Measurements from ENCODE around the gene NOP16.

The NOP16 gene

DNA sequence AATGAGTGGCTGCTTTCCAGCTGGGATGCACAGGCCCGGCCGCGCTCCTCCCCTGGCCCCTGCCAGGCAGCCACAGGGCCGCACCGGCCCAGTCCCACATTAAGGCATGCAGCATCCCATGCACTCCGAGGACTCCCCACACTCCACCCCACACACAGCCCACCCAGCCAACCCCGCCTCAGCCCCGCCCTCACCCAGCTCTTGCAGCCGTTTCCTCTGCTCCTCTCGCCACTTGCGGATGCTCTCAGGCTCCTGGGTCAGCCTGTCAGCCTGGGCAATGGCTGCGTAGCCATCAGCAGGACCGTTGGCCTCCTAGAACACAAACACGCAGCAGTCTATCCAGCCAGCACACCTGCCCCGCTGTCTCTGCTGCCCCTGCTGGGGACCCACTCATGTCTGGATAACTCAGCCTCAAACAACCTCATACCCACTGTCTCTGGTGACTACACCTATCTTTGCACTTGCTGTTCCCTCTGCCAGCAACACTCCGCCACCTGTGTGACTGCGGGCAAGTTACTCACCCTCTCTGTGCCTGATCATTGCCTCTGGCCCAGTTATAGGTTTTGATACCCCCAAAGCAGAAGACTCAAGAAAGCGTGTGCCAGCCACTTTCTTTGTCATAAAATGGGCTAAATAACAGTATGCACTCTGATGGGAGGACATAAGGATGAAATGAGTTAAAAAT, 9.5 kb upstream of the NOP16 start:
- no peak for ATAC-seq
- DNase-seq (ENCODE audit: low spot score in 2 of 2), result no peak
- Mint-ChIP-seq H3K9me3 (no peaks in the 10 kb centered on the region), H3K4me3 (no peak overlapping the region), H3K27ac (peak overlapping the region; percentile 52), H3K4me1 (peaks cover 6% of the 10 kb centered on the region), H3K36me3 (peaks cover 12% of the 10 kb centered on the region)

DNA sequence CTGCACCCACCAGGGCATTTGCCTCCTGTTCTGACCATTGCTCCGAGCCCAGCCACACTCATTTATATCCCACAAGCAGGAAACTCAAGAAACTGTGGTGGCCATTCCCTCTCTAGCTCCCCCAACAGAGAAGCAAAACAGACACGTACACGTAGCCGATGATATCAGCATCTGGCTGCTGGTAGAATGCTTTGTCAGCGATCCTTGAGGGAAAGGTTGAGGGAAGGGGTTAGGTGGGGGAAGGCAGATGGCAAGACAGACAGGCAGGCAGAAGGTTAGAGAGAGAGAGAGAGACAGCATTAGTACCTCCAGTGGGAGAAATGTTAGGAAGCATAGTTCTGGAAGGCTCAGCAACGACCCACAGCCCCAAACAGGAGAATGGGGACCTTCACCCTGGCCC, 7.9 kb upstream of the NOP16 start:
- no peak overlapping the region for H3K4me3 Mint-ChIP-seq
- ATAC-seq (no peak), DNase-seq (ENCODE audit: low spot score in 2 of 2) (no peak)
- peak overlapping the region; percentile 43 for H3K27ac Mint-ChIP-seq
- peaks cover 25% of the 10 kb centered on the region for H3K36me3 Mint-ChIP-seq
- no peaks in the 10 kb centered on the region for H3K9me3 Mint-ChIP-seq
- no peaks in the 10 kb centered on the region for H3K4me1 Mint-ChIP-seq

DNA sequence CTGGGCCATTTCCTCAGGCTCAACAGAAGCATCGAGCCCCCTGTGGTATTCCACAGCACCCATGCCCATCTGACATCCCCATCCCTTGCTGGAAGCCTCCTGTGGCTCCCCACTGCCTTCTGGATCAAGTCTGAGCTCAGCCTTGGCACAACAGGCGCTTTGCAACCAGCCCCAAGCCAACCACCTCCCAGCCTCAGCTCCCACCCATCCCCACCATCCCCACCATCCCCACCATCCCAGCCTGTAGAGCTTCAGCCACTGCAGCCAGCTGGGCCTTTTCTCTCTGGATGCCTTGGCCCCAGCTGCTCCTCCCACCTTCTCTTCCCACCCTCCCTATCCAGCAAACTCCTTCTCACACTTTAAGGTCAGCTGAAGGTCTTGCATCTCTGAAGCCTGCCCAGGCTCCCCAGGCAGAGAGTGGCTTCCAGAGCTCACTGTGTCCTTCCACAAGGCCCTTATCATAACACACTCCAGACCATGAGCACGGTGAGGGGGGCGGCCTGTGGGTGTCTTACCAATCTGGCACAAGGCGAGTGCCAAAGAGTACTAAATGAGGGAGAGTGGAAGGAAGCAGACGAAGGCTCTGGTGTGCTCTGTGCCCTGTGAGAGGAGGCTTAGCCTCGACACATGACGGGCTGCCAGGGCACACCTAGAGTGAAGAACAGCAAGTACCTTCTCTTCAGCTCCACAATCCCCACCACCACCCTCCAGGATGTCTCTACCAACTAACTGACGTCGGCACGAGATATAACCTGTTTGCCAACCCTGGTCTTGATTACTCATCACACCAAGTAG, 6.7 kb upstream of the NOP16 start:
- peaks cover 36% of the 10 kb centered on the region for H3K36me3 Mint-ChIP-seq
- H3K9me3 Mint-ChIP-seq, result no peaks in the 10 kb centered on the region
- no peak overlapping the region for H3K27ac Mint-ChIP-seq
- no peaks in the 10 kb centered on the region for H3K4me1 Mint-ChIP-seq
- H3K4me3 Mint-ChIP-seq, result no peak overlapping the region
- DNase-seq (ENCODE audit: low spot score in 2 of 2) (no peak), ATAC-seq (no peak)

DNA sequence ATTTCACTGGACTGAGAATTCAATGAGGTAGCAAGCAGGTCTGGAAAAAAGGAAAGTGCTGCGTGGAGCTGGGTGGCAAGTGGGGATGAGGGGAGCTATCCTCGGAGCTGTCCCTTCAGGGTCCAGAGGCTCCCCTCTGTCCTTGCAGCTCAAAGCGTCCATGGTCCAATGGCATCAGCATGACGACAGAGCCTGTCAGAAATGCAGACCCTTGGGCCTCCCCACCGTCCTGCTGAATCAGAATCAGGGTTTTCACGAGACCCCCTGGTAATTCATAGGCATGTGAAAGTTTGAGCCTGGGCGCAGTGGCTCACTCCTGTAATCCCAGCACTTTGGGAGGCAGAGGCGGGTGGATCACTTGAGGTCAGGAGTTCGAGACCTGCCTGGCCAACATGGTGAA, 5.7 kb upstream of the NOP16 start:
- H3K4me3 Mint-ChIP-seq, result no peak overlapping the region
- ATAC-seq (no peak), DNase-seq (ENCODE audit: low spot score in 2 of 2) (no peak)
- no peaks in the 10 kb centered on the region for H3K4me1 Mint-ChIP-seq
- no peaks in the 10 kb centered on the region for H3K9me3 Mint-ChIP-seq
- H3K36me3 Mint-ChIP-seq, result peaks cover 41% of the 10 kb centered on the region
- H3K27ac Mint-ChIP-seq, result no peak overlapping the region

- ATAC-seq (no peak), DNase-seq (ENCODE audit: low spot score in 2 of 2) (no peak)
- Mint-ChIP-seq H3K27ac (peak overlapping the region; percentile 98), H3K4me1 (peaks cover 11% of the 10 kb centered on the region), H3K36me3 (peaks cover 57% of the 10 kb centered on the region), H3K4me3 (no peak overlapping the region), H3K9me3 (no peaks in the 10 kb centered on the region)
Observed at GRCh38 chr5:176392526-176392925, 4.1 kb upstream of the NOP16 start.

DNA sequence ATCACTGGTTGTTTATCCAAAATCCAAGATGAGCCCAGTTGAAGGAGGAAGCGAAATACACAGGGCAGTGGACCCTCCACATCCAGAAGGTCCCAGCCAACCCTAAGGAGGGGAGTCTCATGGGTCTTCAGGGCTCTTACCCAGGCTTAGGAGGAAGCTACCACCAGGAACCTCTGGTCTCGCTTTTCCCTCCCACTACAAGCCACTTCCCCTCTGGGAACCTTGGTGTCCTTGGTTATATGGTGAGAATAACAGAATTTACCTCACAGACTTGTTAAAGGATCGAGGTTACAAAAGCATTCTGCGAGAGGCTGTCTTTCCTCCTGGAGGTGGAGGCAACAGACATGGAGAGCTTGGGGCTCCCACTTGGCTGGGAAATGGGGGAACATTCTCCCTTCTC, 3.6 kb upstream of the NOP16 start:
- Mint-ChIP-seq H3K27ac (peak overlapping the region; percentile 98), H3K4me1 (peaks cover 16% of the 10 kb centered on the region), H3K4me3 (no peak overlapping the region), H3K9me3 (no peaks in the 10 kb centered on the region), H3K36me3 (peaks cover 60% of the 10 kb centered on the region)
- ATAC-seq (no peak), DNase-seq (ENCODE audit: low spot score in 2 of 2) (no peak)

DNA sequence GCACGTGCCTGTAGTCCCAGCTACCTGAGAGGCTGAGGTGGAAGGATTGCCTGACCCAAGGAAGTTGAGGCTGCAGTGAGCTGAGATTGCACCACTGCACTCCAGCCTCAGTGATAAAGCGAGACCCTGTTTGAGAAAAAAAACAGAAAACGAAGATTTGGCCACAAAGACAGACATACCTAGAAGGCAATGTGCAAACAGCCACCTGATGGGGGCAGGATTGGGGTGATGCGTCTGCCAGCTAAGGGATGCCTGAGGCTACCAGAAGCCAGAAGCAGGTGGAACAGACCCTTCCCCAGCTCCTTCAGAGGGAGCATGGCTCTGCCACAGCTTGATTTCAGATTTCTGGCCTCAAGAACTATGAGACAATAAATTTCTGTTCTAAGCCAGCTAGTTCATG, 3.1 kb upstream of the NOP16 start:
- ATAC-seq, result no peak
- H3K4me3 Mint-ChIP-seq, result no peak overlapping the region

GRCh38 chr5:176389135-176390123, 1.0 kb upstream of the NOP16 start:
- peak; percentile 62 for ATAC-seq
- no peak for DNase-seq (ENCODE audit: low spot score in 2 of 2)
- H3K36me3 Mint-ChIP-seq, result peaks cover 81% of the 10 kb centered on the region
- peak overlapping the region; percentile 92 for H3K4me3 Mint-ChIP-seq
- H3K27ac Mint-ChIP-seq, result peak overlapping the region; percentile 98
- H3K9me3 Mint-ChIP-seq, result no peaks in the 10 kb centered on the region
- H3K4me1 Mint-ChIP-seq, result peaks cover 32% of the 10 kb centered on the region

More for the DNA sequence above, 3.1 kb upstream of the NOP16 start:
- DNase-seq (ENCODE audit: low spot score in 2 of 2), result no peak
- peak overlapping the region; percentile 98 for H3K27ac Mint-ChIP-seq
- peaks cover 21% of the 10 kb centered on the region for H3K4me1 Mint-ChIP-seq
- H3K9me3 Mint-ChIP-seq, result no peaks in the 10 kb centered on the region
- H3K36me3 Mint-ChIP-seq, result peaks cover 60% of the 10 kb centered on the region

- Mint-ChIP-seq H3K27ac (peak overlapping the region; percentile 98), H3K4me1 (peaks cover 32% of the 10 kb centered on the region), H3K9me3 (no peaks in the 10 kb centered on the region), H3K4me3 (peak overlapping the region; percentile 92), H3K36me3 (peaks cover 91% of the 10 kb centered on the region)
- DNase-seq (ENCODE audit: low spot score in 2 of 2), result no peak
- ATAC-seq, result no peak
Observed at GRCh38 chr5:176388003-176388443, 375 bp downstream of the NOP16 start.

GRCh38 chr5:176387384-176387925, 943 bp downstream of the NOP16 start:
- Mint-ChIP-seq H3K9me3 (no peaks in the 10 kb centered on the region), H3K27ac (peak overlapping the region; percentile 98), H3K4me3 (peak overlapping the region; percentile 92), H3K4me1 (peaks cover 32% of the 10 kb centered on the region), H3K36me3 (peaks cover 91% of the 10 kb centered on the region)
- ATAC-seq (no peak), DNase-seq (ENCODE audit: low spot score in 2 of 2) (no peak)

GRCh38 chr5:176386491-176386890, 1.9 kb downstream of the NOP16 start:
- ATAC-seq (no peak), DNase-seq (ENCODE audit: low spot score in 2 of 2) (no peak)
- Mint-ChIP-seq H3K36me3 (peaks cover 89% of the 10 kb centered on the region), H3K4me3 (peak overlapping the region; percentile 92), H3K4me1 (peaks cover 32% of the 10 kb centered on the region), H3K27ac (peak overlapping the region; percentile 98), H3K9me3 (no peaks in the 10 kb centered on the region)

GRCh38 chr5:176384991-176385390, 3.4 kb downstream of the NOP16 start:
- DNase-seq (ENCODE audit: low spot score in 2 of 2) (no peak), ATAC-seq (no peak)
- Mint-ChIP-seq H3K27ac (peak overlapping the region; percentile 62), H3K4me3 (no peak overlapping the region), H3K4me1 (peaks cover 32% of the 10 kb centered on the region), H3K9me3 (no peaks in the 10 kb centered on the region), H3K36me3 (peaks cover 91% of the 10 kb centered on the region)

DNA sequence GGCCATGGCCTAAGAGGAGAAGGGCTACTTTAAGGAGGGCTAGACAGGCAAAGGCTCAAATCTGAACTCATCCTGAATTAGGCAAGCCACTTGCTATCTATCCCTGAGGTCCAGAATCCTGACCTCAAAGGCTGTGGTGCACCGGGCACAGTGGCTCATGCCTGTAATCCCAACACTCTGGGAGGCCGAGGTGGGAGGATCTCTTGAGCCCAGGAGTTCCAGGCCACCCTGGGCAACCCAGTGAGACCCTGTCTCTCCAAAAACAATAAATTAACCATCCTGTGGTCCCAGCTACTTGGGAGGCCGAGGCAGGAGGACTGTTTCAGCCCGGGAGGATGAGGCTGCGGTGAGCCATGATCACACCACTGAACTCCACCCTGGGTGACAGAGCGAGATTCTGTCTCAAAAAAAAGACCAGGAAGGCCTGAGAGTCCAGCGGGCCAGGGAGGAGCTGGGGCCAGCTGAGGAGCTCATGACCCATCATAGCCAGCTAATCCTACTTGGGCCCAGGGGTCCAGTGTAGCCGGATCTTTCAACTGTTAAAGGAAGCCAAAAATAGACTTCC, 4.0 kb downstream of the NOP16 start:
- peaks cover 32% of the 10 kb centered on the region for H3K4me1 Mint-ChIP-seq
- H3K4me3 Mint-ChIP-seq, result no peak overlapping the region
- ATAC-seq (no peak), DNase-seq (ENCODE audit: low spot score in 2 of 2) (no peak)
- no peaks in the 10 kb centered on the region for H3K9me3 Mint-ChIP-seq
- peaks cover 95% of the 10 kb centered on the region for H3K36me3 Mint-ChIP-seq
- no peak overlapping the region for H3K27ac Mint-ChIP-seq

- no peak for ATAC-seq
- Mint-ChIP-seq H3K4me1 (peaks cover 32% of the 10 kb centered on the region), H3K36me3 (peaks cover 95% of the 10 kb centered on the region), H3K4me3 (no peak overlapping the region), H3K27ac (no peak overlapping the region), H3K9me3 (no peaks in the 10 kb centered on the region)
- no peak for DNase-seq (ENCODE audit: low spot score in 2 of 2)
Observed at GRCh38 chr5:176383961-176384360, 4.4 kb downstream of the NOP16 start.

All from stimulated activated effector memory CD8-positive, alpha-beta T cell treated with anti-CD3 and anti-CD28 coated beads, Interleukin-12 subunit alpha, Interleukin-12 subunit beta, amount 100 ng/mL, for 72 hours (primary cell).